HCT116 (cell line): ENCODE measurements around the gene KCNN4.

Experiments
- ELF1 ChIP-seq: IDR thresholded peaks from 2 replicates; pipeline ENCODE4 v1.6.1; 2012; ENCODE audit warnings: low read depth, borderline replicate concordance
- JUND ChIP-seq: IDR thresholded peaks from 2 replicates; pipeline ENCODE4 v1.6.1; 2012
- POLR2A ChIP-seq: IDR thresholded peaks from 2 replicates; pipeline ENCODE4 v1.7.0; 2011; ENCODE audit warnings: borderline replicate concordance; ENCODE audit not compliant: insufficient read depth, insufficient read length; ENCODE audit errors: extremely low read depth
- TCF7L2 ChIP-seq: IDR thresholded peaks from 2 replicates; pipeline ENCODE4 v1.7.0; 2011; ENCODE audit warnings: borderline replicate concordance, inconsistent platforms; ENCODE audit not compliant: insufficient read depth, insufficient read length; ENCODE audit errors: extremely low read depth
- YY1 ChIP-seq: IDR thresholded peaks from 2 replicates; pipeline ENCODE4 v1.6.1; 2011; ENCODE audit warnings: low read length, low read depth, moderate library complexity, mild to moderate bottlenecking; ENCODE audit not compliant: insufficient replicate concordance; ENCODE audit errors: extremely low read depth
- ZNF274 ChIP-seq: fragments of 200-500 bp; sonication (Bioruptor generic); IDR thresholded peaks from 2 replicates; pipeline ENCODE4 v1.6.1; 2014; ENCODE audit warnings: mild to moderate bottlenecking, low read depth, low read length, inconsistent platforms
- TF ChIP-seq, protein P1 (sequence below), 3 experiments: fragments of 200-600 bp in 1 of 3; sonication (generic) in 1 of 3; IDR thresholded peaks in 2 of 3; conservative IDR thresholded peaks in 1 of 3; 2 replicates each; pipeline ENCODE4 v1.5.1; 2012 to 2017; ENCODE audit warnings: low read depth in 2 of 3, low read length in 2 of 3, antibody characterized with exemption in 1 of 3, borderline replicate concordance in 1 of 3, control low read depth in 1 of 3, mild to moderate bottlenecking in 1 of 3, mixed read lengths in 1 of 3, mixed run types in 1 of 3, moderate library complexity in 1 of 3; ENCODE audit not compliant: insufficient read depth in 1 of 3
- TF ChIP-seq, protein P2 (sequence below): IDR thresholded peaks from 2 replicates; pipeline ENCODE4 v1.6.1; 2012
- TF ChIP-seq, protein P3 (sequence below): IDR thresholded peaks from 2 replicates; pipeline ENCODE4 v1.6.1; 2012
- TF ChIP-seq, protein P4 (sequence below): IDR thresholded peaks from 2 replicates; pipeline ENCODE4 v1.6.1; 2012; ENCODE audit warnings: low read depth

DNA sequence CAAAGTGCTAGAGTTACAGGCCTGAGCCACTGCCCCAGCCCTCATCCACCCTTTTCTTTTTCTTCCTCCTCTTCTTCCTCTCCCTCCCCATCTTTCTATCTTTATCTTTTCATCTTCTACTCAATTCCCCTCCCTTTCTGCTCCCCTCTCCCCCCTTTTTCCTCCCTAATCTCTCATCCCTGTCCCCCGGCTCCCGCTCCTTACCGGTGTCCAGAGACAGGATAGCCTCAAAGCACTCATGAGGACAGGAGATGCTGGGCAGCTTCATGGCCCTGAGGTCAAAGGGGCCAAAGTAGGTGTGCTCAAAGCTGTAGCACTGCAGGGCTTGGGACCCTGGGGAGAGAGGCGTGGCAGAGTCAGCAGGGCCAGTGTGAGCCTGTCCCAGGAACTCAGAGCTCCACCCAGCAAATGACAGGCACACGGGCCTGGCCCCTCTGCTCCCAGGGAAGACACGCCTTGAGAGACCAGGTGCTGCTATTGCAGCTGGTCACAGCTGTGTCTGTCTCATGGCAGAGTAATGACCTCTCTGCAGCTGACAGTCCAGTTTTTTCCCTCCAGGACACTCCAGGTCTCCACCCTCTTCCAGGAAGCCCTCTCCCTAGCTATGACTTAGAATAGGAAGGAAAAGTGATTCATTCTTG is 18.8 kb upstream of the KCNN4 start:
- TF ChIP-seq YY1 (no peak), ELF1 (no peak), TCF7L2 (no peak), JUND (no peak), ZNF274 (no peak), POLR2A (no peak)
- TF ChIP-seq, protein P1, sequence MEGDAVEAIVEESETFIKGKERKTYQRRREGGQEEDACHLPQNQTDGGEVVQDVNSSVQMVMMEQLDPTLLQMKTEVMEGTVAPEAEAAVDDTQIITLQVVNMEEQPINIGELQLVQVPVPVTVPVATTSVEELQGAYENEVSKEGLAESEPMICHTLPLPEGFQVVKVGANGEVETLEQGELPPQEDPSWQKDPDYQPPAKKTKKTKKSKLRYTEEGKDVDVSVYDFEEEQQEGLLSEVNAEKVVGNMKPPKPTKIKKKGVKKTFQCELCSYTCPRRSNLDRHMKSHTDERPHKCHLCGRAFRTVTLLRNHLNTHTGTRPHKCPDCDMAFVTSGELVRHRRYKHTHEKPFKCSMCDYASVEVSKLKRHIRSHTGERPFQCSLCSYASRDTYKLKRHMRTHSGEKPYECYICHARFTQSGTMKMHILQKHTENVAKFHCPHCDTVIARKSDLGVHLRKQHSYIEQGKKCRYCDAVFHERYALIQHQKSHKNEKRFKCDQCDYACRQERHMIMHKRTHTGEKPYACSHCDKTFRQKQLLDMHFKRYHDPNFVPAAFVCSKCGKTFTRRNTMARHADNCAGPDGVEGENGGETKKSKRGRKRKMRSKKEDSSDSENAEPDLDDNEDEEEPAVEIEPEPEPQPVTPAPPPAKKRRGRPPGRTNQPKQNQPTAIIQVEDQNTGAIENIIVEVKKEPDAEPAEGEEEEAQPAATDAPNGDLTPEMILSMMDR (IDR thresholded peaks at IDR 0.05 in 2 of 3, conservative IDR thresholded peaks at IDR 0.05 in 1 of 3; ENCODE audit: borderline replicate concordance in 1 of 3, insufficient read depth in 1 of 3, low read depth in 2 of 3, low read length in 2 of 3) = no peak
- TF ChIP-seq, protein P2, sequence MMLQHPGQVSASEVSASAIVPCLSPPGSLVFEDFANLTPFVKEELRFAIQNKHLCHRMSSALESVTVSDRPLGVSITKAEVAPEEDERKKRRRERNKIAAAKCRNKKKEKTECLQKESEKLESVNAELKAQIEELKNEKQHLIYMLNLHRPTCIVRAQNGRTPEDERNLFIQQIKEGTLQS = no peak
- TF ChIP-seq, protein P3, sequence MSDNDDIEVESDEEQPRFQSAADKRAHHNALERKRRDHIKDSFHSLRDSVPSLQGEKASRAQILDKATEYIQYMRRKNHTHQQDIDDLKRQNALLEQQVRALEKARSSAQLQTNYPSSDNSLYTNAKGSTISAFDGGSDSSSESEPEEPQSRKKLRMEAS = no peak; the same call in 1 of the 2 replicates
- TF ChIP-seq, protein P4, sequence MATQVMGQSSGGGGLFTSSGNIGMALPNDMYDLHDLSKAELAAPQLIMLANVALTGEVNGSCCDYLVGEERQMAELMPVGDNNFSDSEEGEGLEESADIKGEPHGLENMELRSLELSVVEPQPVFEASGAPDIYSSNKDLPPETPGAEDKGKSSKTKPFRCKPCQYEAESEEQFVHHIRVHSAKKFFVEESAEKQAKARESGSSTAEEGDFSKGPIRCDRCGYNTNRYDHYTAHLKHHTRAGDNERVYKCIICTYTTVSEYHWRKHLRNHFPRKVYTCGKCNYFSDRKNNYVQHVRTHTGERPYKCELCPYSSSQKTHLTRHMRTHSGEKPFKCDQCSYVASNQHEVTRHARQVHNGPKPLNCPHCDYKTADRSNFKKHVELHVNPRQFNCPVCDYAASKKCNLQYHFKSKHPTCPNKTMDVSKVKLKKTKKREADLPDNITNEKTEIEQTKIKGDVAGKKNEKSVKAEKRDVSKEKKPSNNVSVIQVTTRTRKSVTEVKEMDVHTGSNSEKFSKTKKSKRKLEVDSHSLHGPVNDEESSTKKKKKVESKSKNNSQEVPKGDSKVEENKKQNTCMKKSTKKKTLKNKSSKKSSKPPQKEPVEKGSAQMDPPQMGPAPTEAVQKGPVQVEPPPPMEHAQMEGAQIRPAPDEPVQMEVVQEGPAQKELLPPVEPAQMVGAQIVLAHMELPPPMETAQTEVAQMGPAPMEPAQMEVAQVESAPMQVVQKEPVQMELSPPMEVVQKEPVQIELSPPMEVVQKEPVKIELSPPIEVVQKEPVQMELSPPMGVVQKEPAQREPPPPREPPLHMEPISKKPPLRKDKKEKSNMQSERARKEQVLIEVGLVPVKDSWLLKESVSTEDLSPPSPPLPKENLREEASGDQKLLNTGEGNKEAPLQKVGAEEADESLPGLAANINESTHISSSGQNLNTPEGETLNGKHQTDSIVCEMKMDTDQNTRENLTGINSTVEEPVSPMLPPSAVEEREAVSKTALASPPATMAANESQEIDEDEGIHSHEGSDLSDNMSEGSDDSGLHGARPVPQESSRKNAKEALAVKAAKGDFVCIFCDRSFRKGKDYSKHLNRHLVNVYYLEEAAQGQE = no peak
